GM21526 (cell line): ENCODE results near the gene TRIM23.
"Not testable (repeated sequence)": the region's sequence is repeated elsewhere in the genome, so short reads cannot be mapped to it uniquely, and the experiment has no call there.

ENCODE experiments used
- ATAC-seq: cut with Tn5 transposase; IDR thresholded peaks from one replicate; pipeline ENCODE4 v1.9.1; 2021; ENCODE audit warnings: moderate library complexity; ENCODE audit not compliant: unreplicated experiment, low FRiP score

Gene TRIM23

GRCh38 chr5:65624025-65624570 is at the start of gene TRIM23:
Gene TRIM23, minus strand, starts transcription at chr5:65624333. Its CDS starts 59 bp downstream, at chr5:65624274.
- ATAC-seq = peak; percentile 94

- ATAC-seq = no peak
Observed at GRCh38 chr5:65672796-65673195, 48.7 kb upstream of the TRIM23 start.

GRCh38 chr5:65668696-65669095 is 44.6 kb upstream of the TRIM23 start:
- no peak for ATAC-seq

- ATAC-seq = no peak
Observed at GRCh38 chr5:65663804-65664521, 39.8 kb upstream of the TRIM23 start.

GRCh38 chr5:65654713-65655112 is 30.6 kb upstream of the TRIM23 start:
- ATAC-seq = no peak

- ATAC-seq = no peak
Observed at GRCh38 chr5:65651144-65651543, 27.0 kb upstream of the TRIM23 start.

- ATAC-seq = no peak
Observed at GRCh38 chr5:65647941-65648340, 23.8 kb upstream of the TRIM23 start.

GRCh38 chr5:65646938-65647337 is 22.8 kb upstream of the TRIM23 start:
- no peak for ATAC-seq

GRCh38 chr5:65640240-65640639 is 16.1 kb upstream of the TRIM23 start:
- ATAC-seq = no peak

- no peak for ATAC-seq
Observed at GRCh38 chr5:65630981-65631380, 6.8 kb upstream of the TRIM23 start.

GRCh38 chr5:65625743-65626142 is 1.6 kb upstream of the TRIM23 start:
- ATAC-seq = no peak

GRCh38 chr5:65624571-65625555 is 730 bp upstream of the TRIM23 start, which contains the start of the genes SHLD3 and TRAPPC13:
Gene SHLD3, plus strand, starts transcription at chr5:65625027. Its CDS starts 4,561 bp downstream, at chr5:65629588.
Gene TRAPPC13, plus strand, starts transcription at chr5:65625027. Its CDS starts 34 bp downstream, at chr5:65625061.
- peak; percentile 71 for ATAC-seq

- no peak for ATAC-seq
Observed at GRCh38 chr5:65623482-65623881, 651 bp downstream of the TRIM23 start.

GRCh38 chr5:65621961-65622360 is 2.2 kb downstream of the TRIM23 start:
- not testable (repeated sequence) for ATAC-seq

- ATAC-seq = no peak
Observed at GRCh38 chr5:65620021-65620420, 4.1 kb downstream of the TRIM23 start.

- ATAC-seq = no peak
Observed at GRCh38 chr5:65612298-65612907, 11.7 kb downstream of the TRIM23 start.

GRCh38 chr5:65611524-65611923 is 12.6 kb downstream of the TRIM23 start:
- ATAC-seq = no peak

- not testable (repeated sequence) for ATAC-seq
Observed at GRCh38 chr5:65601761-65602160, 22.4 kb downstream of the TRIM23 start.

GRCh38 chr5:65588694-65589093 is 35.4 kb downstream of the TRIM23 start:
- ATAC-seq = no peak

GRCh38 chr5:65577141-65577540 is 47.0 kb downstream of the TRIM23 start:
- ATAC-seq = no peak
